Adipose tissue (tissue), 3 donors: ENCODE results near the gene PLEK. TPM values are rescaled to one million over a fixed set of nuclear protein-coding genes. Genes with fewer than 3 reads are reported as not detected.
"Not testable (repeated sequence)": the region's sequence is repeated elsewhere in the genome, so short reads cannot be mapped to it uniquely, and the experiment has no call there.

Experiments used
- H3K27ac ChIP-seq: one replicate; pipeline ENCODE4 v1.5.1; 2013; ENCODE audit warnings: low read depth, low read length
- WGBS, 3 donors: extraction: QIAGEN DNeasy Blood & Tissue Kit; methylation state at CpG; one replicate each; pipeline ENCODE4 v1.1.7; 2013; 5-methylcytosine and 5-hydroxymethylcytosine counted together
- polyA plus RNA-seq, 3 donors: library from polyadenylated mRNA; stranded (reverse); fragments of 200-250 nt; gene quantifications; one replicate each; pipeline ENCODE4 v1.2.3, GENCODE V29; 2013
- donor health status: healthy with polysubstance abuse.
- donor health status: Bipolar disorder and iron deficiency.
- donor health status: healthy.

Gene PLEK
- polyA plus RNA-seq, 3 donors, result 1.6 to 52.2 (median 18.2) TPM

DNA sequence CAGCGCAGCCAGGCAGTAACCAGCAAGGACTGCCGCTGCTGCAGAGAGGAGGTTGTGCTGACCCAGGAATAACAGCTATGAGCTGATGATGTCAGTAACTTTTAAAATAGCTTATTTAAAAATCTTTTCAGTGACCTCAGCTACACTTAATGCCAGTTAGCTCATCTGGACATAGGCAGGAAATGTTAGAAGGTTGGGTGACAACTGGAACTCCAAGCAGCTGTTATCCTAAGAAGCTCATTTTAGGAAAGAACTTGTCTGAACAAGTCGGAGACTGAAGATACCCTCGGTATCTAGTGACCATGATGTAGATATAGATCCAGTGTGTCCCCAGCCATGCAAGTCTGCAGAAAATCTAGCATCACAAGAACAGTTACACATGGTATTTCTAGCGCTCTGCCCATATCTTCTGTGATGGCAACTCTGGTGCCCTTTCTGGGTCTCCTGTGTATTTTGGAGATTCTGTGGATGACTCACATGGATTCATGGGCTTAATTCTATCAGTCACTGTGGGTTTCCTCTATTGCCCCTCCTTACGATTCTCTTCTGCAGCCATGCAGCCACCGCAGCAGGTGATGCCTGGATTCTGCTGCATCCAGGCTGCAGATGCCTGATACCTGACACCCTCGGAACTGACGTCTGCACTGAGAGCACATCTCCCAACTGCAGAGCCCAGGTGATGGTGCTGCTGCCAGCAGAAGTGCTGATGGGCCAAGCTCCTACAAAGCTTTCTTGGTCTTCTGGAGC, 19.8 kb upstream of the PLEK start:
- WGBS, 3 donors, result 75 to 85% (median 84%) methylated on average over 9 of the region's 9 CpGs
- no peak overlapping the region for H3K27ac ChIP-seq

DNA sequence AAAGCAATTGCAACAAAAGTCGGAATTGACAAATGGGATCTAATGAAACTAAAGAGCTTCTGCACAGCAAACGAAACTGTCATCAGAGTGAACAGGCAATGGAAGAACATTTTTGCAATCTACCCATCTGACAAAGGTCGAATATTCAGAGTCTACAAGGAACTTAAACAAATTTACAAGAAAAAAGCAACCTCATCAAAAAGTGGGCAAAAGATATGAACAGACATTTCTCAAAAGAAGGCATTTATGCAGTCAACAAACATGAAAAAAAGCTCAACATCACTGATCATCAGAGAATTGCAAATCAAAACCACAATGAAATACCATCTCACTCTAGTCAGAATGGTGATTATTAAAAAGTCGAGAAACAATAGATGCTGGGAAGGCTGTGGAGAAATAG, 16.0 kb upstream of the PLEK start:
- 84 to 91% (median 91%) methylated on average over 4 of the region's 4 CpGs for WGBS, 3 donors
- not testable (repeated sequence) for H3K27ac ChIP-seq

DNA sequence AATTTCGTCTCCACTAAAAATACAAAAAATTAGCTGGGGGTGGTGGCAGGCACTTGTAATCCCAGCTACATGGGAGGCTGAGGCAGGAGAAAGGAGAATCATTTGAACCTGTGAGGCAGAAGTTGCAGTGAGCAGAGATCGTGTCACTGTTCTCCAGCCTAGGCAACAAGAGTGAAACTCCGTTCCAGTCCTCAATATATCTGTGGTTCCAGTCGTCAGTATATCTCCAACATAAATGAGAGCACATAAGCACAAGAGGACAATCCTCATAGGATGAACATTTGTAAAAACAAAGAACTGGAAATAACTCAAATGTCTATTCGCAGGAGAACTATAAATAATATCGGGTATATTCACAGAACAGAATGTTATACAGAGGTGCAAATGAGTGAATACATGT, 13.1 kb upstream of the PLEK start:
- no peak overlapping the region for H3K27ac ChIP-seq
- 86 to 89% (median 88%) methylated on average over 6 of the region's 6 CpGs for WGBS, 3 donors

DNA sequence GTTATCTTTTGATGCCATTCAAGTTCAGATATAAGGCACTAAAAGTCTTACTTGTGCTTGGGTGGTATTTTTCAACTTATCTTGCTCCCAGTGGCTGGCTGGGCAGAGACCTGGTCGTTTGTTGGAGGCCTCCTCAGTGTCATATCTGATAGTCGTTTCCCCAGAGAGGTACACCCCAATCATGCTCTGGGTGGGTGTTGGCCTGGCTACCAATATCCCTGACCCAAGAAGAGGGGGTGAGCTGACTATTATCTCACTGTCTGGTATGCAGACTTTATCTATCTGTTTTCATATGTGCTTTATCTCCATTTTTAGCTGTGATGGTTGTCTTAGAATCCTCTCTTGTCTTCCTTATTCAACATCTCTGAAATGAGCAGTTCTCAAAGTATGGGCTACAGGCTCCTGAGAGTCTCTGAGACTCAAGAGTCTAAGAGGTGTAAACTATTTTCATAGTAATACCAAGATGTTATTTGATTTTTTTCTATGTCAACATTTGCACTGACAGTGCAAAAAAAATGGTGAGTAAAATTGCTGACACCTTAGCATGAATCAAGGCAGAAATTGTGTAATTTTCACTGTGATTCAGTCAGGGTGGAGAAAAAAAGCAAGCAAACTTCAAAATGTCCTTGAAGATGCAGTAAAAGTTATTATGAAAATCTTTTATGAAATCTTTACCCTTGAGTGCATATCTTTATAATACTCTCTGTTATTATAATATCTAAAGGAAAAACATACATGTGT, 12.3 kb upstream of the PLEK start:
- 23 to 42% (median 24%) methylated on average over 2 of the region's 2 CpGs for WGBS, 3 donors
- no peak overlapping the region for H3K27ac ChIP-seq

DNA sequence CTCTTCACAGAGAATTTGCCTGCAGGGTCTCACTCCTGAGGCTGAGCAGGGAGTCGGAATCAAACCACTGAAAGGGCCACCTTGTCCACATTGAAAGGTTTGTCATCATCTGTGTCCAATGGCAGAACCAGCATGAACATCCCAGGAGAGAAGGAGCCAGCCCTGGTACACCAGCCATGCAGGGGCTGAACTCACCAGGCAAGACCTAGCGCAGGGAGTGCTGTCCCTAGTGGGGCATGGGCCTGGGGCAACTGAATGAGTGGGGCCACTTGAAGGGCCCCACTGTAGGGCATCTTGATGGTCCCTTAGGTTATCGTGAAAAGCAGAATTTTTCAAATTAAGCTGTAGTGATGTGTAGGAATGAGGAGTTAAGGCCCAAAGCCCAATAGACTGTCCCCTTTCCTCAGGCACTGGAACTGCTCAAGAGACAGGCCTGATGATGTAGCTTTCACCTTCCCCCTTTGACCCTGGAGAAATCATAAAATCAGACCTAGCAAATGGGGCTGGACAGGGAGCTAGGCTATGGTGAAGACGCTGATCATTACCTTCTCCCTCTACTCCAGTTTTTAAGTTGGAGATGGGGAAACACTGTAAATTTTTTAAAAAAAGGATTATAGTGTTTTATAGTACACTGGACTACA, 8.4 kb upstream of the PLEK start:
- 93 to 97% (median 97%) methylated on average over 4 of the region's 4 CpGs for WGBS, 3 donors
- H3K27ac ChIP-seq, result no peak overlapping the region

DNA sequence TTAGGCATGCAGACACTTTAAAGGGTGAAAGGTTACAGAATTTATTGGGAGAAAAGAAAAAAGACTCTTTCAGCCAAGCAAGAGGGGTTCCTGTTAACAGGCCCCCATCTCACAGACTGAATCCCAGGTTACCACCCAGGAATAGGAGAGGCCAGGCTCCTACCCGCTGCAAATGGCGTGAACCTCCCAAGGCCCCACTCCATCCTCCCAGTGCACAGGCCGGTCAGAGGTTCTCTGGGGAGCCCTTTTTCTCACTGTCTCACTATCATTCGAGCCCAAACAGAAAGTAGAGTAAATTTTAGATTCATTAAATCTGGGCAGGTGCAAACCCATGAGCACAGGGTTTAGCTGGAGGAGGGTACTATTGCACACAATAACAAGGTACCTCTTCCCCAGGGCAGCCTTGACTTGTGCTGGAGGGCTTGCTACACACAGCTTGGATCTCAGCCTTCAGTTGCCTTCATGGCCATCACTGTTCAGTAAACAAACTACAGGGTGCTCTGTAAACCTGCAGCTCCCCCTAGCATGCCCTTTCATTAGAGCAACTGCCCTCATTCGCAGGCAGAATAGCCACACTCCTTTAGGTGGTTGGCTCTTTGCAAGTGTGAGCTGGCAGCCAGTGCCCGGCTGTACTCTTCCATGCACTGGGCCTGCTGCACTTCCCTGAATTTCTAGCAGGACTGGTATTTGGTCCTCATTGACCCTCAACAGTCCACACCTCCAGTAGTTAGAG, 7.3 kb upstream of the PLEK start:
- 61 to 65% (median 65%) methylated on average over 6 of the region's 6 CpGs for whole genome bisulfite sequencing, 3 donors
- H3K27ac ChIP-seq, result no peak overlapping the region

DNA sequence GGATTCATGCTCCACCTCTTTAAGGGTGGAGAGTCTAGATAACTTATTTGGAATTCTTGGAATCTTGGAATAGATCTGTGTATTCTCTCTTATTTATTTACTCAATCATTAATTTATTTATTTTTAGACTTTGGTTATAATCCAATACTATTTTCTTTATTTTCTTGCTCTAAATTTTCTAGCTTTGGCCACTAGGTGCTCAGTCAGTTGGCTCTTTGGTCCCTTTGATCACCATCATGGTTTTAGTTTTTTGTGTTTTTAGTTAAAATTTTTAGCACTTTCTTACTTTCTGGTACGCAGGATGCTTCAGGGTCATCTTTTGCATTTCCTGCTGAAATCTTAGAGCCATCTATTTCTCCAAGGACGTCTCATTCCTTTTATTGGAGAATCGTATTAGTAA, 5.2 kb upstream of the PLEK start:
- WGBS, 3 donors, result 75 to 84% (median 81%) methylated on average over 3 of the region's 3 CpGs
- no peak overlapping the region for H3K27ac ChIP-seq

DNA sequence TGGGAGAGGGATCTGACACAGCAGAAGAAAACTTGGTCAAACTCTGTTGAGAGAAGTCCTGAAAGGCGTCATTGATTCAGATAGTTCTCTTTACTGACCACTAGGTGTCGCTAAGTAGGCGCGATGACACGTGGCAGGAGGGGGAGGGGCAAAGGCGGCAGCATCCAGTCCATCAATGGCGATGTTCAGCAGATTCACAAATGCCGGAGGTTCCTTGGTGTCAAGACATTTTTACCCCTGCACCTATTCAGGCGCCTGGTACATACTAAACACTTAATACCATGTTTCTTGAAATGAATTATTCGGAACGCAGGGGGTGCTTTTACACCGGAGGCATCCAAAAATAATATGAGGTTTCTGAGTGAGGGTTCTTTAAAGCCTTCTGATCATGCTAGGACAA, 3.0 kb upstream of the PLEK start:
- WGBS, 3 donors, result 17 to 30% (median 20%) methylated on average over 12 of the region's 12 CpGs
- no peak overlapping the region for H3K27ac ChIP-seq

DNA sequence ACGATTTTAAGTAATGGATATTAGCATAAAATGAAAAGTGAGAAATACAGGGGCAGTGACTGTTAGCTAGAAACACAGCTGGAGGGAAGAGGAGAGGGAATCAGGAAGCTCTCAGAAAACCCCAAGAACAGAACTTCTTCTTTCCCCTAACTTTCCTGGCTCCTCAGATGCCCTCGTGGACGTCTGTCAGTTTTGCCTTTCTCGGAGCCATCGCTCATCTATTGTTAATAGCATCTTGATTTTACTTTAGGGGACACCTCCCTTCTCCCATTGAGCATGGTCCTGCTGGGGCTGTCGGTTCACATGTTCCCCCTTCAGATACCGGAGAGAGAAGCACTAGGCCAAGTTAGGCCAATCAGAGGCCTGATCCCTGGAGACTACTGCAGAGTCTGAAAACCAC, 2.3 kb upstream of the PLEK start:
- WGBS, 3 donors, result 62 to 84% (median 64%) methylated on average over 7 of the region's 7 CpGs
- no peak overlapping the region for H3K27ac ChIP-seq

DNA sequence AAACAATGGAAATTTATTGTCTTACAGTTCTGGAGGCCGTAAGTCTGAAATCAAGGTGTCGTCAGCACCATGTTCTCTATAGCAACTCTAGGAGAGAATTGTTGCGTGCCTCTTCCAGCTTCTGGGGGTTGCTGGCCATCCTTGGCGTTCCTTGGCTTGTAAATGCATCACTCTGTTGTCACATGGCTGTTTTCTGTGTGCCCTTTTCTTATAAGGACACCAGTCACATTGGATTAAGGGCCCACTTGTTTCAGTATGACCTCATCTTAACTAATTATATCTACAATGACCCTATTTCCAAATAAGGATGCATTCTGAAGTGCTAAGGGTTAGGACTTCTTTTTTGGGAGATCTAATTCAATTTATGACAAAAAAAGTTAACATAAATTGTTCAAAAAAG, 1.4 kb upstream of the PLEK start:
- 88 to 95% (median 91%) methylated on average over 4 of the region's 4 CpGs for WGBS, 3 donors
- H3K27ac ChIP-seq, result no peak overlapping the region

DNA sequence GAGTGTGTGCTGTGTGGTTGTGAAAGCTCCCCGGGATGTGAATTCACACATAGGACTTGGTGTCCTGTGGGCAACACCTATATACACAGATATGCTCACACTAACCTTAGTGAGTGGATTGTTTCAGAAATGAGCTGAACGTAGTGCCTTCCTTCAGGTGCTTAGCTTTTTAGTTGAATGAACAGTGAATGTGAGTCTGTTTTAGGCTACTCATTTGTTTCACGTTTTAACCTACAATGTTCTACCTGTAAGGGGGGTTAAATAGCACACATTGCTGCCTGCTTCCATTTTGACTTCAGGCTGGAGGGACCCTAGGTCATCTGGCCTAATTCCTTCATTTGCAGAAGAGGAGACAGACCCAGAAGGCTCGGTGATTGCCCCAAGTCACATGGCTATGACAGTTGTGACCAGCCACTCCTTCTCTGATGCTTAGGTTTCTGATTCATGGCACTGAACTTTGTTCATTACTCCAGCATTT, 1.0 kb downstream of the PLEK start:
- 52 to 79% (median 66%) methylated on average over 4 of the region's 4 CpGs for WGBS, 3 donors
- no peak overlapping the region for H3K27ac ChIP-seq

DNA sequence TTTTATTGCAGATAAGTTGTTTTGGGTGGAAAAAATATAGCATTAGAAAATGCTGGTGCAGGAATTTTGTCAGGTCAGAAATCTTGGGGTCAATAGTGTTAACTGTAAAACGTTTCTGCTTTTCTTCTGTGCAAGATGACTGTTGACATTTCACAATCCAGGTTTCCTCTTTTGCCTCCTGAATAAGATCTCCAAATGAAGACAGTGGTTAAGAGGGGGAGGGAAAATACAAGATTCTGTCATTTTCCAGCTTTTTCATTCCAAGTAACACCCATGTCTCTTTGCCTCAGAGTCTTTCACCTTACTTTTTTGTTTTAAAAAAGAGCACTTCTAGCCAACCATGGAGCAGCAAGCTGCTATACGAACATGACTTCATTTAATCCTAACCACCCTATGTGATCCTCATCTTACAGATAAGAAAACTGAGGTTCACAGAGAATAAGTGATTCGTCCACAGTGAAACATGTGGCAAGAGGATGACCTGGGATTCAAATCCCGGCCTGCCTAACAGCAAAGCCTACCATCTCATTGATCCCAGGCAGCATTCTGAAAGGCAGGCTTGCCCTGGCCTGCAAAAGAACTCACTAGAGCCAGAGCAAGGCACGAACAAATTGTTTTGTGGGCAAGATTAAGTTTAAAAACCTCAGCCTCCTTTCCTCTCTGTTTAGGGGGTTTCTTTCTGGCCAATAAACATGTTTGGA, 3.0 kb downstream of the PLEK start:
- H3K27ac ChIP-seq, result no peak overlapping the region
- WGBS, 3 donors, result 37 to 68% (median 51%) methylated on average over 5 of the region's 5 CpGs

DNA sequence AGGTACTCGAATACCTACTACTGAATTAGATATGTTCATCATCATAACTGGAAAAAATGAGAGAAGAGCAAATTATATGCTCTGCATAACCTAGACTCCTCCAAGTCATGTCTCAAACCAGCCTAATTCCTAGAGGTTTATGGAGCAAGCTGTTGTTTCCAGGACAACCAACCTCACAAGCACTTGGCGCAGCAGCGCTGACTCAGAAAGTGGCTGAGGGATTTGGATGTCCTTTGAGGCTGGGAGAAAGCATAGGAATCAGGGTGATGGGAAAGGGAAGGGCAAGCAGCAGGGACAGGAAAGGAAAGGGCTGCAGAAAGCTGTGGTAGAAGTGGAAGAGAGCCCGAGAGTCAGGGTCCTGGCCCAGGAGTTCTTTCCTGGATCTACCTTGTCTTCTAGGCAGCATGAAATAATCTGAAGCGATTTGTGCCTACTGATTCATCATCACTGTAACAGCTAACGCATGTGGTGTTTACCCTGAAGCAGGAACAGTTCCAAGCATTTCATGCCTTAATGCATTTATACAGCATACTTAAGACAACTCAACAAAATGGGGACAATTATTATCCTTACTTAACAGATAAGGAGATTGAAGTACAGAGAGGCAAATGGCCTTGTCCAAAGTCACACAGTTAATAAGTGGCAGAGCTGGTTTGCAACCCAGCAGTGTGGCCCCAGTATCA, 3.7 kb downstream of the PLEK start:
- 54 to 83% (median 54%) methylated on average over 6 of the region's 6 CpGs for WGBS, 3 donors
- no peak overlapping the region for H3K27ac ChIP-seq

DNA sequence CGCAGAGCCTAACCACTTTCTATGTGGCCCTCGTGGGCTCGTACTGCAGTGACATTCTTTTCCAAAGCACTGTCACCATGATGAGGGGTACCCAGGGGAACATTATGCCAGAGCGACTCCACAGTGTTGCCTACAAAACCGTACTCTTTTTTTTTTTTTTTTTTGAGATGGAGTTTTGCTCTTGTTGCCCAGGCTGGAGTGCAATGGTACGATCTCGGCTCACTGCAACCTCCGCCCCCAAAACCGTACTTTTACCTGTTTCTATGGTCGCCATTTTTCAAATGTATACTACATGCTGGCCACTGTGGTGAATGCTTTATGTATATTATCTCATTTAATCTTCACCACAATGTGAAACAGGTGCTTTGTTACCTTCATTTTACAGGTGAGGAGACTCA, 4.3 kb downstream of the PLEK start:
- no peak overlapping the region for H3K27ac ChIP-seq
- WGBS, 3 donors, result 84 to 88% (median 87%) methylated on average over 9 to 10 of the region's 10 CpGs

DNA sequence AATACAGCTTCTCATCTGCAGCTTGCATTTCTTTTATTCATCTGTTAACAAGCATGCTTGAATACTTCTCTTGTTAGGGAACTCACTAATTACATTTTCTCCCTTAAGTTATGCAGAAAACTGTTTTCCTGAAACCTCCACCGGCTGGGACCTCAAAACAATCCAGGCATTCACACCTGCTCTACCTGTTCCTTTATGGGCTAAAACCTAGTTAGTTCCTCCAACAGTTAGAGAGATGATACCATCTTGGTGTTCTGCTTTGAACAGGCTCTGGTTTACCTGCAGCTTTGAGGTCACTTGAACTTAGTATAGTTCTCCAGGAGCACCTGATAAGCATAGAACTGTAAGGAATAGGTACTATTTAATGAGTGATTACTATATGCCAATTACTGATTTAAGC, 6.1 kb downstream of the PLEK start:
- no peak overlapping the region for H3K27ac ChIP-seq
- 51 to 73% (median 60%) methylated on average over 1 of the region's 1 CpG for WGBS, 3 donors

DNA sequence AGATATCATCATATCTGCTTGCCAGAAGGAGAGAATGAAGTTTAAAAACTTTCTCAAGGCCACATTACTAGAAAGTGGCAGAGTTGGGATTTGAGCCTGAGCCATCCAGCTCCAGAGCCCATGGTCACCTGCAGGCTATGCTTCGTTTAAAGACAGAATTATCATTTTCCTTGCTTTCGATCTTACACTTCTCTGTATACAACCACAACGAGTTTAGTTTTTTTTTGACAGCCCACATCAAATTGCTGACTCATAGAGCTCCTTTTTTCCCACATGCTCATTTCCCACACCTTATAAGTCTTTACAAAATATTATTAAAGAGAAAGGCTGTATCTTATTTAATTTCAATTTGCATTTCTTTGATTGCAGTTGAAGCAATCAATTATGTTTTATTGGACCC, 6.5 kb downstream of the PLEK start:
- H3K27ac ChIP-seq, result no peak overlapping the region
- WGBS, 3 donors, result 36 to 46% (median 43%) methylated on average over 3 of the region's 3 CpGs

DNA sequence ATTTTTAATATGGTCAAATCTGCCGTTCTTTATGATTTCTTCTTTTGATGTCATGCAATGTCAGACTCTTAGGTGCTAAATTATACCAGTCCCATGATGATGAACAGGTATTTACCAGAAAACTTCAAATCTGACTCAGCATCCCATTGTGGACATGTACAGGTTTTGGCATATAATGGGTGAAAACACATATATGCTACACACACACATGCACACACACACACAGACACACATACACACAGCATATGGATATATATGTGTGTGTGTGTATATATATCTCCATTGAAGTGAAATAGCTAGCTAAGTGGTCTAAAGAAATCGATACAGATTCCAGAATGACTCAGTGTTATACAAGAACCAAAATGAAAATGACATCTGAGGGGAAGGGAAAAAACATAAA, 7.4 kb downstream of the PLEK start:
- WGBS, 3 donors, result 88 to 93% (median 91%) methylated on average over 2 of the region's 2 CpGs
- H3K27ac ChIP-seq, result no peak overlapping the region

DNA sequence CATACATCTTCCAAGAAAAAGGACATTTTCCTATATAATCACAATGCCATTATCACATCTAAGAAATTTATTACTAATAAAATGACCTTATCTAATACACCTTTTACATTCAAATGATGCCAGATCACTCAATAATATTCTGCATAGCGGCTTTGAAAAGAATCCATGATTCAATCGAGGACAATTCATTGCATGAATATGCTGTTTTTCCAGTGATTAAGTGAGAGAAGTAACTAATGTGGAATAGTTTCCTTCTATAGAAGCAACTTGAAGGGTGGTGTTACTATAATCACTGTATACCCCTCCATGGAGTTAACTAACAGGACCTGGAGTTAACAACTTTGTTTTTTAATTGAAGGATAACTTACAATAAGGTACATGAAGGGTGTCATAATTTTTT, 9.1 kb downstream of the PLEK start:
- WGBS, 3 donors, result 90 to 98% (median 95%) methylated on average over 2 of the region's 2 CpGs

More for the DNA sequence above, 9.1 kb downstream of the PLEK start:
- no peak overlapping the region for H3K27ac ChIP-seq
